ENCODE measurements around the gene SDSL.

The SDSL gene

GRCh38 chr12:113390064-113391043 is 31.8 kb upstream of the SDSL start (continued):
- TF ChIP-seq PATZ1 (CRISPR knock-in tag; IDR thresholded peaks at IDR 0.05; ENCODE audit: borderline replicate concordance) (no peak), CREB5 (CRISPR knock-in tag; IDR thresholded peaks at IDR 0.05; ENCODE audit: low read depth) (no peak), ZC3H10 (CRISPR knock-in tag; IDR thresholded peaks at IDR 0.05) (no peak), ISL1 (CRISPR knock-in tag; IDR thresholded peaks at IDR 0.05) (no peak), RARB (CRISPR knock-in tag; IDR thresholded peaks at IDR 0.05) (no peak), BACH2 (CRISPR knock-in tag; IDR thresholded peaks at IDR 0.05; ENCODE audit: borderline replicate concordance) (no peak), ZNF70 (CRISPR knock-in tag; IDR thresholded peaks at IDR 0.05) (no peak), TCF4 (CRISPR knock-in tag; IDR thresholded peaks at IDR 0.05; ENCODE audit: borderline replicate concordance) (no peak), CSRNP3 (CRISPR knock-in tag; IDR thresholded peaks at IDR 0.05) (no peak)
- TF ChIP-seq, protein P1, sequence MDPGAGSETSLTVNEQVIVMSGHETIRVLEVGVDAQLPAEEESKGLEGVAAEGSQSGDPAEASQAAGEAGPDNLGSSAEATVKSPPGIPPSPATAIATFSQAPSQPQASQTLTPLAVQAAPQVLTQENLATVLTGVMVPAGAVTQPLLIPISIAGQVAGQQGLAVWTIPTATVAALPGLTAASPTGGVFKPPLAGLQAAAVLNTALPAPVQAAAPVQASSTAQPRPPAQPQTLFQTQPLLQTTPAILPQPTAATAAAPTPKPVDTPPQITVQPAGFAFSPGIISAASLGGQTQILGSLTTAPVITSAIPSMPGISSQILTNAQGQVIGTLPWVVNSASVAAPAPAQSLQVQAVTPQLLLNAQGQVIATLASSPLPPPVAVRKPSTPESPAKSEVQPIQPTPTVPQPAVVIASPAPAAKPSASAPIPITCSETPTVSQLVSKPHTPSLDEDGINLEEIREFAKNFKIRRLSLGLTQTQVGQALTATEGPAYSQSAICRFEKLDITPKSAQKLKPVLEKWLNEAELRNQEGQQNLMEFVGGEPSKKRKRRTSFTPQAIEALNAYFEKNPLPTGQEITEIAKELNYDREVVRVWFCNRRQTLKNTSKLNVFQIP (CRISPR knock-in tag; IDR thresholded peaks at IDR 0.05; ENCODE audit: borderline replicate concordance, low read depth): no peak

DNA sequence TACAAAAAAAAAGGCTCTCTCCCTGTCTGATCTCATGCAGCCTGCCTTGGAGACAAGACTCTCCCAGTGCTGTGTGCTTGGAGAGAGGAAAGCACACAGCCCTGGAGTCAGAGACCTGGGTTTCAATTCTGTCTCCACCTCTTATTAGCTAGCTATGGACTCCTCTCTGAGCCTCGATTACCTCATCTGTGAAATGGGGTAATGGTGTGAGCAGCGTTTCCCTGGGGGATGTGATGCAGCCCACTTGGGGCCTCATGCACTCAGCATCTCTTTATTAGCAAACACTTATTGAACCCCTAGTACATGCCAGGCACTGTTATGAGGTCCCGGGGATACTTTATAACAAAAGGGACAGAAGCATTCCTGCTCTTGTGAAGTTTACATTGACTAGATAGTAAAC is 31.0 kb upstream of the SDSL start:
- TF ChIP-seq GLIS3 (CRISPR knock-in tag; IDR thresholded peaks at IDR 0.05) (no peak), ESRRG (CRISPR knock-in tag; IDR thresholded peaks at IDR 0.05) (no peak), CSRNP3 (CRISPR knock-in tag; IDR thresholded peaks at IDR 0.05) (no peak), ZNF70 (CRISPR knock-in tag; IDR thresholded peaks at IDR 0.05) (no peak), ZNF8 (CRISPR knock-in tag; IDR thresholded peaks at IDR 0.05) (no peak), BACH2 (CRISPR knock-in tag; IDR thresholded peaks at IDR 0.05; ENCODE audit: borderline replicate concordance) (no peak), OSR1 (CRISPR knock-in tag; IDR thresholded peaks at IDR 0.05) (no peak), ZNF565 (CRISPR knock-in tag; conservative IDR thresholded peaks at IDR 0.05; ENCODE audit: low read depth) (no peak), ZC3H10 (CRISPR knock-in tag; IDR thresholded peaks at IDR 0.05) (no peak), ZFP30 (CRISPR knock-in tag; IDR thresholded peaks at IDR 0.05) (no peak), ZFP3 (CRISPR knock-in tag; IDR thresholded peaks at IDR 0.05) (no peak), CSDC2 (CRISPR knock-in tag; IDR thresholded peaks at IDR 0.05) (no peak), ISL1 (CRISPR knock-in tag; IDR thresholded peaks at IDR 0.05) (no peak), TCF4 (CRISPR knock-in tag; IDR thresholded peaks at IDR 0.05; ENCODE audit: borderline replicate concordance) (no peak), PATZ1 (CRISPR knock-in tag; IDR thresholded peaks at IDR 0.05; ENCODE audit: borderline replicate concordance) (no peak), RARB (CRISPR knock-in tag; IDR thresholded peaks at IDR 0.05) (no peak), SNAI2 (CRISPR knock-in tag; IDR thresholded peaks at IDR 0.05) (no peak)
- TF ChIP-seq, protein P2, sequence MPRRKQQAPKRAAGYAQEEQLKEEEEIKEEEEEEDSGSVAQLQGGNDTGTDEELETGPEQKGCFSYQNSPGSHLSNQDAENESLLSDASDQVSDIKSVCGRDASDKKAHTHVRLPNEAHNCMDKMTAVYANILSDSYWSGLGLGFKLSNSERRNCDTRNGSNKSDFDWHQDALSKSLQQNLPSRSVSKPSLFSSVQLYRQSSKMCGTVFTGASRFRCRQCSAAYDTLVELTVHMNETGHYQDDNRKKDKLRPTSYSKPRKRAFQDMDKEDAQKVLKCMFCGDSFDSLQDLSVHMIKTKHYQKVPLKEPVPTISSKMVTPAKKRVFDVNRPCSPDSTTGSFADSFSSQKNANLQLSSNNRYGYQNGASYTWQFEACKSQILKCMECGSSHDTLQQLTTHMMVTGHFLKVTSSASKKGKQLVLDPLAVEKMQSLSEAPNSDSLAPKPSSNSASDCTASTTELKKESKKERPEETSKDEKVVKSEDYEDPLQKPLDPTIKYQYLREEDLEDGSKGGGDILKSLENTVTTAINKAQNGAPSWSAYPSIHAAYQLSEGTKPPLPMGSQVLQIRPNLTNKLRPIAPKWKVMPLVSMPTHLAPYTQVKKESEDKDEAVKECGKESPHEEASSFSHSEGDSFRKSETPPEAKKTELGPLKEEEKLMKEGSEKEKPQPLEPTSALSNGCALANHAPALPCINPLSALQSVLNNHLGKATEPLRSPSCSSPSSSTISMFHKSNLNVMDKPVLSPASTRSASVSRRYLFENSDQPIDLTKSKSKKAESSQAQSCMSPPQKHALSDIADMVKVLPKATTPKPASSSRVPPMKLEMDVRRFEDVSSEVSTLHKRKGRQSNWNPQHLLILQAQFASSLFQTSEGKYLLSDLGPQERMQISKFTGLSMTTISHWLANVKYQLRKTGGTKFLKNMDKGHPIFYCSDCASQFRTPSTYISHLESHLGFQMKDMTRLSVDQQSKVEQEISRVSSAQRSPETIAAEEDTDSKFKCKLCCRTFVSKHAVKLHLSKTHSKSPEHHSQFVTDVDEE (CRISPR knock-in tag; IDR thresholded peaks at IDR 0.05): no peak
- TF ChIP-seq, protein P1 (CRISPR knock-in tag; IDR thresholded peaks at IDR 0.05; ENCODE audit: borderline replicate concordance, low read depth): no peak
- no peak for ATAC-seq
